ENCODE measurements around the gene ATP5ME. TPM values are rescaled to one million over a fixed set of nuclear protein-coding genes. Genes with fewer than 3 reads are reported as not detected.

ATP5ME gene
- total RNA-seq, 1 donor: 39.3 TPM

DNA sequence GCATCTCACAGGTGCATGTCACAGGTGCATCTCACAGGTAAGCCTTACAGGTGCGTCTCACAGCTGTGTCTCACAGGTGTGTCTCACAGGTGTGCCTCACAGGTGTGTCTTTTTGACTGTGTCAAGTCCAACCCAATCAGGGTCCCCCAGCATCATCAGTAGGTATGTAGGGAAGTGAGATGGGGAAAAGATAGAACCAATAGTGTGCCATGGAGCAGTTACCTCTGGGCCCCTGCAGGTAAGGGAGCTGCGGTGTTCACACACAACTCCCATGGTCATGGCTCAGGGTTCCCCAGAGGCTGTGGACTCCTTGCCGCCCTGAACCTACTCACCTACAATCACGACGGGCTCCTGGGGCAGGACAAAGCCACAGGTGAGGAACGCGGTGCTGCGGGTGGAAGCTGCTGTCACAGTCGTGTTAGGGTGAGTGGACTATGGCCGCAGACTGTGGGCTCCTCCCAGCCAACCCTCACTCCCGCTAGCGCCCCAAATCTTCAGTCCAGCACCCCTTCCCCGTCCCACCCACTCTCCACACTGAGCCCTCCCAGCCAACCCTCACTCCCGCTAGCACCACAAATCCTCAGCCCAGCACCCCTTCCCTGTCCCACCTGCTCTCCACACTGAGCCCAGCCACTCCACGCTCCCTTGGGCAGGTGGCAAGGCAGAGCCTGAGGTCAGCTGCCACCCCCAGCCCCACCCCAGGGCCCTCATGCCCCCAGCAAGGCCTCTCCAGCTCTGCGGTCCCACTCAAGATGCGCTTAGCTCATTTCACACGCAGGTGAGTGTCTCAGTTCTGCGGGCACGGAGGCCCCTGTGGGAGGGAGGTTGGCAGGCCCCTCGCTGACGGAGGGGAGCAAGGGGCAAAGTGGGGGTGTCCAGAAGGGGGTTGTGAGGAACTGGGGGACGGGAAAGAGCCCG is 50.8 kb downstream of the ATP5ME start:
- Histone ChIP-seq H3K9me3 (ENCODE audit: low read depth, low read length) (no peaks in the 10 kb centered on the region), H3K27me3 (ENCODE audit: insufficient read depth, low read length) (no peaks in the 10 kb centered on the region), H3K4me3 (ENCODE audit: low read length) (no peak overlapping the region), H3K4me1 (ENCODE audit: insufficient read depth, low read length) (no peaks in the 10 kb centered on the region)

Other genes with a start within 250 kb of the ATP5ME start
- 46.4 TPM for gene ZNF721, start 175.1 kb downstream of the ATP5ME start, total RNA-seq
- 24.8 TPM for gene PIGG, start 175.1 kb downstream of the ATP5ME start, total RNA-seq
- gene TMEM271, start 98.0 kb downstream of the ATP5ME start, total RNA-seq: not detected
- 10.4 TPM for gene PDE6B, start 48.7 kb downstream of the ATP5ME start, total RNA-seq
- gene MYL5, start 266 bp upstream of the ATP5ME start, total RNA-seq: 9.3 TPM
- gene SLC49A3, start 14.9 kb upstream of the ATP5ME start, total RNA-seq: 2.9 TPM
- 49.7 TPM for gene PCGF3, start 31.6 kb upstream of the ATP5ME start, total RNA-seq
- 0.10 TPM for gene CPLX1, start 151.9 kb upstream of the ATP5ME start, total RNA-seq